Activated CD4-positive, alpha-beta T cell treated with anti-CD3 and anti-CD28 coated beads, Interleukin-2, amount 50 U/mL, for 1 hour (primary cell): ENCODE measurements around the gene MORC3.
A peak's percentile ranks its signal among the peaks of the same experiment; 100 is the strongest.
"Not testable (repeated sequence)": the region's sequence is repeated elsewhere in the genome, so short reads cannot be mapped to it uniquely, and the experiment has no call there.

Experiments used
- DNase-seq: peaks from one replicate; pipeline ENCODE4 v3.0.0-alpha.2; 2020

Gene MORC3, protein sequence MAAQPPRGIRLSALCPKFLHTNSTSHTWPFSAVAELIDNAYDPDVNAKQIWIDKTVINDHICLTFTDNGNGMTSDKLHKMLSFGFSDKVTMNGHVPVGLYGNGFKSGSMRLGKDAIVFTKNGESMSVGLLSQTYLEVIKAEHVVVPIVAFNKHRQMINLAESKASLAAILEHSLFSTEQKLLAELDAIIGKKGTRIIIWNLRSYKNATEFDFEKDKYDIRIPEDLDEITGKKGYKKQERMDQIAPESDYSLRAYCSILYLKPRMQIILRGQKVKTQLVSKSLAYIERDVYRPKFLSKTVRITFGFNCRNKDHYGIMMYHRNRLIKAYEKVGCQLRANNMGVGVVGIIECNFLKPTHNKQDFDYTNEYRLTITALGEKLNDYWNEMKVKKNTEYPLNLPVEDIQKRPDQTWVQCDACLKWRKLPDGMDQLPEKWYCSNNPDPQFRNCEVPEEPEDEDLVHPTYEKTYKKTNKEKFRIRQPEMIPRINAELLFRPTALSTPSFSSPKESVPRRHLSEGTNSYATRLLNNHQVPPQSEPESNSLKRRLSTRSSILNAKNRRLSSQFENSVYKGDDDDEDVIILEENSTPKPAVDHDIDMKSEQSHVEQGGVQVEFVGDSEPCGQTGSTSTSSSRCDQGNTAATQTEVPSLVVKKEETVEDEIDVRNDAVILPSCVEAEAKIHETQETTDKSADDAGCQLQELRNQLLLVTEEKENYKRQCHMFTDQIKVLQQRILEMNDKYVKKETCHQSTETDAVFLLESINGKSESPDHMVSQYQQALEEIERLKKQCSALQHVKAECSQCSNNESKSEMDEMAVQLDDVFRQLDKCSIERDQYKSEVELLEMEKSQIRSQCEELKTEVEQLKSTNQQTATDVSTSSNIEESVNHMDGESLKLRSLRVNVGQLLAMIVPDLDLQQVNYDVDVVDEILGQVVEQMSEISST

DNA sequence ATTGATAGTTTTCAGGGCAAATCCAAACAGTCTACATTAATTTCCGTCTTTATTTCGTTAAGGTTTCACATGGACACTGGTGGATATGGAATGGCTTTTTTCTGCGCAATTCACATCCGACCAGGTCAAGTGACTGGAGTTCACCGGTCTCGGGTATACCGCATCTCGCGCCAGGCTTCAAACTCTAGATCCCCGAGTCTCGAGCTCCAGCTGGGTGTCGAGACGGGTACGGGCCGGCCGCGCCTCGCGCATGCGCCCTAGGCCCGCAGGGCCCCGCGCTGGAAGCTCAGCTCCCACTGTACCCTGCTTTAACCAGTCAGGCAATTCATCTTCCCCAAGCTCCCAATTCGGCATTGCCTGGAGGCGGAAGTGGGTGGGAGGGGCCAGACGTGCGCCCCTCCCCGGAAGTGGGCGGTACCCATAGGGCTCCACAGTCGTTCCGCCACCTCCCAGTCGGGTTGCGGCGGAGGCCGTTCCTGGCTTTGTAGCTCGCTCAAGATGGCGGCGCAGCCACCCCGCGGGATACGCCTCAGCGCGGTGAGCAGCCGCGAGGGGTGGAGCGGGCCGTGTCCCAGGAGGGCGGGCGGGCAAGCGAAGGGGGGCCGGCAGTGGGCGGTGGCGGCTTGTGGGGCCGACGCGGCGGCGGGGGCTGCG is at the start of gene MORC3:
Gene MORC3, plus strand, starts transcription at position 431 of the 654 bp plus-strand sequence. Its CDS starts 68 bp downstream, at position 499.
- peak; percentile 97 for DNase-seq

DNA sequence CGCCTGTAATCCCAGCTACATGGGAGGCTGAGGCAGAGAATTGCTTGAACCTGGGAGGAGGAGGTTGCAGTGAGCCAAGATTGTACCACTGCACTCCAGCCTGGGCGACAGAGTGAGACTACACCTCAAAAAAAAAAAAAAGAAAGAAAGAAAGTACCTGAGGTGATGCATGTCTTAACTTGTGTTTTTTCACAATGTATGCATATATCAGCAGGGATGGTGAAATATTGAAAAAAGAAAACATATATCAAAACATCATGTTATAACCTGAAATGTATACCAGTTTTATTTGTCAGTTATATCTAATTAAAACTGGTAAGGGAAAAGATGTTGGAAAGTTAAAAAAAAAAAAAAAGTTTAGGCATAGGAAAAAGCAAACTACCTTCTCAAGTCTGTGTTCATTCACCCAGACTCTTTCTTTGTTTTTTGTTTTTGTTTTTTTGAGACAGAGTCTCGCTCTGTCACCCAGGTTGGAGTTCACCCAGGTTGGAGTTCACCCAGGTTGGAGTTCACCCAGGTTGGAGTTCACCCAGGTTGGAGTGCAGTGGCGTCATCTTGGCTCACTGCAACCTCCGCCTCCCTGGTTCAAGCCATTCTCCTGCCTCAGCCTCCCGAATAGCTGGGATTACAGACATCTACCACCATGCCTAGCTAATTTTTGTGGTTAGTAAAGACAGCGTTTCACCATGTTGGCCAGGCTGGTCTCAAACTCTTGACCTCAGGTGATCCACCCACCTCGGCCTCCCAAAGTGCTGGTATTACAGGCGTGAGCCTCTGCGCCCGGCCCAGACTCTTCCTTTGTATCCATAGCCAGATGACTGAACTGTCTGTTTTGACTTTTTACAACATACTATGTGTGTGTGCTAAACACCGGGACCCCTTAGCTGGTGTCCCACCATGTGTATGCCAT is 49.0 kb upstream of the MORC3 start:
- not testable (repeated sequence) for DNase-seq

DNA sequence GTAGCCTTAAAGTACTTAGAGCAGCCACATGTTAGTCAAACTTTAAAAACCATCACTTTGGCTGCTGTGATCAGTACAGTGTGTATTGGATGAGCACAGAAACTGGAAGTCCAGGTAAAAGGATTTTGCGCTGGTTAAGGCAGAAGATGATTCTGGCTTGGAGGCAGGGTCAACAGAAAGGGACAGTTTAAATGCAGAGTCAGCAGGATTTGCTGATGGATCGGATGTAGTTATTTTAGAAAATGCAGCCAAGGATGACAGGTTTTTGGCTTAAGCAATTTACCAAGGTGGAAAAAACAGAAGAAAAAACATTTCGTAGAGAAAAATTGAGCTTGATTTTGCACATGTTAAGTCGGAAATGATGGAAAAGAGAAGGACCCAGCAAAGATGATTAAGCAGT is 45.9 kb upstream of the MORC3 start:
- DNase-seq = no peak

DNA sequence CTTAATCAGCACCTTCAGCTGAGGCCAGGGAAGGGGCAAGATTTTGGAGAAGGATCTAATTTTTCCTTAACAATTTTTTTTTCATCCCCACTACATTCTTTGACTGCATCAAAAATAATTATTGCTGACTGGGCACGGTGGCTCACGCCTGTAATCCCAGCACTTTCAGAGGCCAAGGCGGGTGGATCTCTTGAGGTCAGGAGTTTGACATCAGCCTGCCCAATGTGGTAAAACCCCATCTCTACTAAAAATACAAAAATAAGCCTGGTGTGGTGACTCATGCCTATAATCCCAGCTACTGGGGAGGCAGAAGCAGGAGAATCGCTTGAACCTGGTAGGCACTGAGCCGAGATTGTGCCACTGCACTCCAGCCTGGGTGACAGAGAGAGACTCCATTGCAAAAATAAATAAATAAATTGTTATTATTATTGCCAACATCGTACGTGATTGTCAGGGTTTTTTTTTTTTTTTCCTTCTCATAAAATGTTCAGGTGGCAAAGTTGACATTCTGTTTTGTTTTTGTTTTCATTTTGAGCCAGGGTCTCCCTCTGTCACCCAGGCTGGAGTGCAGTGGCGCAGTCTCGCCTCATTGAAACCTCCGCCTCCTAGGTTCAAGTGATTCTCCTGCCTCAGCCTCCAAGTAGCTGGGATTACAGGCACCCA is 37.3 kb upstream of the MORC3 start:
- DNase-seq = no peak

DNA sequence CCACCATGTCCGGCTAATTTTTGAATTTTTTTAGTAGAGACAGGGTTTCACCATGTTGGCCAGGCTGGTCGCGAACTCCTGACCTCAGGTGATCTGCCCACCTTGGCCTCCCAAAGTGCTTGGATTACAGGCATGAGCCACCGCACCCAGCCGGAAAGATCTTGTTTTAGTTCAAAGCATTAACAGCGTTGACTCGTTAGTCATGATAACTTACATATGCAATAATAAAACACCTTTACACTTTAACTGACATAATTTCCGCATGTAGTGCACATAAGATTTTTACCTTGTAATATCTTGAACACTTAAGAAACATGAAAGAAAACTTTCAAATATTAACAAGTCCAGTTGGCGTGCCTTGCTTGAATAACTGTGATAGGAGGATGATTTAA is 36.8 kb upstream of the MORC3 start:
- DNase-seq = not testable (repeated sequence)

DNA sequence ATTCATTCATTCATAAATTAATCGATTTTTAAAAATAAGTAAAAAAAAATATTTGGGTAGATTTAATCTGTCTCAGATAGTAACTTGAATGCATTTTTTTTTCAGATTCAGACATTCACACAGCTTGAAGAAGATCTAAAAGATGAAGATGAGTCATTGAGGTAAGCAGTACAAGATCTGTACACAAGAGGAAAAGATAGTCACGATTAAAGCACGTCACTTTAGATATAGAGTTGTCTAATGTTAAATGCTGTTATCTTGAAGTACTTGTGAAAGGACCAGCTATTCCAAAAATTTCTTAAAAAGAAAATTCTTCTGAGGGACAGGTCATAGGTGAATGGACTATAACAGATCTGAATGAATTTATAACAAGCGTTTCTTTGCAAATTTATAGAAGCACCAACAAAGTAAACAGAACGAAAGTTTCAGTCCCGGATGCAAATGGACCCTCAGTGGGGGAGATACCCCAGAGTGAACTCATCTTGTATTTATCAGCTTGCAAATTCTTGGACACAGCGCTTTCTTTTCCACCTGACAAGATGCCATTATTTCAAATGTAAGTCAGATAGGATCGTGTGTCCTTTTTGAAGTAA is 31.2 kb upstream of the MORC3 start:
- peak; percentile 2 for DNase-seq

DNA sequence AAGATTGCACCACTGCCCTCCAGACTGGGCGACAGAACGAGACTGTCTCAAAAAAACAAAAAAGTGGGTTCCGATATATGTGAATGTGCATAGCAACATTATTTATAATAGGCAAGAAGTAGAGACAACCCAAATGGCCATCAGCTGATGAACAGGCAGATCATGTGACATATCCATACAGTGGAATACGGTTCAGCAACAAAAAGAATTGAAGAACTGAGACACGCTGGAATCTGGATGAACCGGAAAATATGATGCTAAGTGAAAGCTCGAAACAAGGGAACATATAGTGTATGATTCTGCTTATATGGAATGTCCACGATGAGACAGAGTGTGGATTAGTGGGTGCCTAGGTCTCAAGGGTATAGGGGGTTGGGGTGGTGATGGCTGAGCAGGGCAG is 28.5 kb upstream of the MORC3 start:
- DNase-seq = no peak

DNA sequence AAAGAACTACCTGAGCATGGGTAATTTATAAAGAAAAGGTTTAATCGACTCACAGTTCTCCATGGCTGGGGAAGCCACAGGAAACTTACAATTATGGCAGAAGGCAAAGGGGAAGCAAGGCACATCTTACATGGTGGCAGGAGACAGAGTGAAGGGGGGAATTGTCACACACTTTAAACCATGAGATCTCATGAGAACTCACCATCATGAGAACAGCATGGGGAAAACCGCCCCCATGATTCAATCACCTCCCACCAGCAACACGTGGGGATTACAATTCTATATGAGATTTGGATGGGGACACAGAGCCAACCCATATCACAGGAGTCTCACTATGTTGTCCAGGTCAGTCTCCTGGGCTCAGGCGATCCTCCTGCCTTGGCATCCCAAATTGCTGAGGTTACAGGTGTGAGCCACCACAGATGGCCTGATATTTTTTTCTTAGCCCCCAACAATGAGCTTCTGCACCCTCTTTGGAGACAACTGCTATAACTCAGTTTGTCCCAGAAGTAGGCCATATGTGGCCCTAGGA is 22.5 kb upstream of the MORC3 start:
- no peak for DNase-seq

DNA sequence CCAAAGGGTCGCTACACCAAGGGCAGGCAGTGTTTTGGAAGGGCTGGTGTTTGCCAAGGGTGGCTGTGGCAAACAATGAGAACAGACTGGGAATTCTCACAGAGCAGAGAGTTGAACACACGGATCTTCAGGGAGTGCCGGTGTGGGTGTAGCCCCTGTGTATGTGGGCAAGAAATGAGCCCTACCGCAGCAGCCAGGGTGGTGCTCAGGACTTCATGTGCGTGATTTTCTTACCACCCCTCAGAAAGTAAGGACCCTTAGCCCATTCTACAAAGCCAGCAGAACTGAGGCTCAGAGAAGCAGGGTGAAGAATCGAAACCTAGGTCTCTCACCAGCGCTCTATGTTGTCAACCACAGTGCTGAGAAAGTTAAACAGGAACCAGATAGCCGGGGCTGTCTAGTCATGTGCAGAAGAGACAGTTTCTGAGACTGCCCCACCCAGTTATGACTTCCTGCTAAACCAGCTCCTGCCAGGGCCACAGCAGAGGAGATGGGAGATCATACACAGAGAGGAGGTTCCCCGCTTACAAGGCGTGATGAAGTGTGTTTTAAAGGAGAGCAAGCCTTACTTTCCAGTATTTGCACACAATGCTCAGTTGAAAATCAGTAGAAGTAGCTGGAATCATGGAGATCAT is 21.9 kb upstream of the MORC3 start:
- DNase-seq = peak; percentile 71

DNA sequence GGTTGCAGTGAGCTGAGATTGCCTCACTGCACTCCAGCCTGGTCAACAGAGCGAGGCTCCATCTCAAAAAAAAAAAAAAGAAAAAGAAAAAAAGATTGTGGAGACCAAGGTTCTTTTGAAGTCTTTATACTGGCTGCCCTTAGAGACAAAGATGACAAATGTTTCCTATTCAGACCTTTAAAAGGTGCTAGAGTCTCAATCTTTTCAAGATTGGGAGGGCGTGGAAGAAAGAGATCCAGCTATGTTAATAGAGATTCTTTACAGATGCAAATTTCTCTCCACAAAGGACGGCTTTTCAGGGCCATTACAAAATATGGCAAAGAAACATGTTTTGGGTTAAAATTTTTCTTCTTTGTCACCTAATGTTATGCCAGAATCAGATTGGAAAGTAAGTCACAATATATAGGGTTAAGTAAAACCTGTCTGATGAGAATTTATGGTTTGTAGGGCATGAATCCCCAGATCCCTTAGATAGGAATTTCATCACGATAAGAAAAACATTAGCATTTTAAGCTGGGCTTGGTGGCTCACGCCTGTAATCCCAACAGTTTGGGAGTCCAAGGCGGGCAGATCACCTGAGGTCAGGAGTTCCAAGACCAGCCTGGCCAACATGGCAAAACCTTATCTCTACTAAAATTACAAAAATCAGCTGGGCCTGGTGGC is 13.0 kb upstream of the MORC3 start:
- no peak for DNase-seq

DNA sequence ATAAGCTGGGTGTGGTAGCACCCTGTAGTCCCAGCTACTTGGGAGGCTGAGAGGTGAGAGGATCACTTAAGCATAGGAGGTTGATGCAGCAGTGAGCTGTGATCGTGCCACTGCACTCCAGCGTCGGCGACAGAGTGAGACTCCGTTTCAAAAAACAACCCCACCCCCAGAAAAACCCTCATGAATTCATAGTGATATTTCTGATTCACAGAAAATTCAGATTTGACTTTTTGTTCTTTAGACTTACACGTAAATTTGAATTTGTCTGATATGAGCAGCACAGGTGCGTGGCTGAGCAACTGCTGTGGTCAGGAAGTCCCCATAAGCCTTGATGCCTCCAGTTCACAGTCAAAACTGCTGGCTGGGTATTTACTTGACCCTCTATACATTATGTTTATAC is 10.0 kb upstream of the MORC3 start:
- peak; percentile 7 for DNase-seq

DNA sequence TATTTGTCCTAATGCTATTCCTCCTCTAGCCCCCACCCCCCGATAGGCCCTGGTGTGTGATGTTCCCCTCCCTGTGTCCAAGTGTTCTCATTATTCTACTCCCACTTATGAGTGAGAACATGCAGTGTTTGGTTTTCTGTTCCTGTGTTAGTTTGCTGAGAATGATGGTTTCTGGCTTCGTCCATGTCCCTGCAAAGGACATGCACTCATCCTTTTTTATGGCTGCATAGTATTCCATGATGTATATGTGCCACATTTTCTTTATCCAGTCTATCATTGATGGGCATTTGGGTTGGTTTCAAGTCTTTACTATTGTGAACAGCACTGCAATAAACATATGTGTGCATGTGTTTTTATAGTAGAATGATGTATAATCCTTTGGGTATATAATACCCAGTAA is 6.6 kb upstream of the MORC3 start:
- not testable (repeated sequence) for DNase-seq

DNA sequence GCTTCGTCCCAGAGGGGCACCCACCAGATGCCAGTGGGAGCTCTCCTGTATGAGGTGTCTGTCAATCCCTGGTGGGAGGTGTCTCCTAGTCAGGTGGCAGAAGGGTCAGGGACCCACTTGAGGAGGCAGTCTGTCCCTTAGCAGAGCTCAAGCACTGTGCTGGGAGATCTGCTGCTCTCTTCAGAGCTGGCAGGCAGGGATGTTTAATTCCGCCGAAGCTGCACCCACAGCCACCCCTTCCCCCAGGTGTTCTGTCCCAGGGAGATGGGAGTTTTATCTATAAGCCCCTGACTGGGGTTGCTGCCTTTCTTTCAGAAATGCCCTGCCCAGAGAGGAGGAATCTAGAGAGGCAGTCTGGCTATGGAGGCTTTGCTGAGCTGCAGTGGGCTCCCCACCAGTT is 4.0 kb upstream of the MORC3 start:
- DNase-seq = not testable (repeated sequence)

DNA sequence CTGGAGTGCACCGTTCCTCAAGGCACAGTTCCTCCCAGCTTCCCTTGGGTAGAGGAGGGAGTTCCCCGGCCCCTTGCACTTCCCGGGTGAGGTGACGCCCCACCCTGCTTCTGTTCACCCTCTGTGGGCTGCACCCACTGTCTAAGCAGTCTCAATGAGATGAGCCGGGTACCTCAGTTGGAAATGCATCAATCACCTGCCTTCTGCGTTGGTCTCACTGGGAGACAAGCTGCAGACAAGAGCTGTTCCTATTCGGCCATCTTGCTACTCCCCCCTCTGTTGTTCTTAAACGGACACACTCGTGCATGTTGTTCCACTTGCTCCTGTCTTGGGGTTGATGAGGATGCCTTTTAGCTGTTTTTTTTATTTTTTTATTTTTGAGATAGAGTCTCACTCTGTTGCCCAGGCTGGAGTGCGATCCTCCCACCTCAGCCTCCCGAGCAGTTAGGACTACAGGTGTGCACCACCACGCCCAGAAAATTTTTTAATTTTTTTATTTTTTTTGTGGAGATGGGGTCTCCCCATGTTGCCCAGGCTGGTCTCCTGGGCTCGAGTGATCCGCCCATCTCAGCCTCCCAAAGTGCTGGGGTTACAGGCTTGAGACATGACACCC is 3.0 kb upstream of the MORC3 start:
- DNase-seq = no peak

DNA sequence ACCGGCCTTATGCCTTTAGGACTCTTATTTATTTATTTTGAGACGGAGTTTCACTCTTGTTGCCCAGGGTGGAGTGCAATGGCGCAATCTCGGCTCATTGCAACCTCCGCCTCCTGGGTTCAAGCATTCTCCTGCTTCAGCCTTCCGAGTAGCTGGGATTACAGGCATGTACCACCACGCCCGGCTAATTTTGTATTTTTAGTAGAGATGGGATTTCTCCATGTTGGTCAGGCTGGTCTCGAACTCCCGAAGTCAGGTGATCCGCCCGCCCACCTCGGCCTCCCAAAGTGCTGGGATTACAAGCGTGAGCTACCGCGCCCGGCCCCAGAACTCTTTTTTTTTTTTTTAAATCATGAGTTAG is 611 bp upstream of the MORC3 start:
- DNase-seq = not testable (repeated sequence)

DNA sequence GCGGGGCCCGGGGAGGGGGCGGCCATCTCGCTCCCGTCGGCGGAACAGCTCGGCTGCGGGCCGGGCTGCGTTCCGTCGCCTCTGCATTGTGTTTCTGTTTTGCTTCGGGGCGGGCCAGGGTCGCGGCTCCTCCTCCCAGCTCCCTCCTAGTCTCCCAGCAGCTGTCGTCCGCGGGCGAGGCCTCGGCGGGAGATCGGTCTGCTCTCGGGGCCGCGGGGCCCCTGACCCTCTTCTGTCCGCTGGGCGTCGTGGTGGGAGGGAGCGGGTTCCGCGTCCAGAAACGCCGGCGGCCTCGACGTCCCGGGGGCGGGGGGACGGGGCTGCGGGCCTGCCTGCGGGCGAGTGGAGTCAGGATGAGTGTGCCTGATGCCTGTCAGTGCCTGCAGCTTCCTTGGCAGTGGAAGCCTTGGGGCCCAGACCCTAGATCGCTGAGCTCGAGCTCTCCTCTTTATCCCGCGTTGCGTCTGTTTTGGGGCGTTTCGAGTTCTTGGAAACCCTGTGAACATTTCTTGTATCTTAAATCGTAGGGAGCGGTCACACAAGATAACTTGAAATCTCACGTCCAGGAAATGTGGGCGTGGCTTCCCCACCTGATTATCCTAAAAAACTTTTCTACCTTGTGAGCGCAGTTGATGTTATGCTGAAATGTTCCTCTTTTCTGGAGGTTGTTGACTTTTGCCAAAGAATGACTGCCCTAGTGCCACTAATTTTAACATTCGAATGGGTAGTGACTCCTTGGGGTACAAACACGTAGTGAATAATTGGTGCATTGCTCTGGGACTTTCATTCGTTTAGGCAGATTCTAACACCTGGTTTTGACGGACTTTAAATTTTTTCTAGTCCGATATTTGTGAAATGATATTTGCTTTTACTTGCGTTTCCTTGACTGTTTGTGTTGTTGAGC is 676 bp downstream of the MORC3 start:
- no peak for DNase-seq

DNA sequence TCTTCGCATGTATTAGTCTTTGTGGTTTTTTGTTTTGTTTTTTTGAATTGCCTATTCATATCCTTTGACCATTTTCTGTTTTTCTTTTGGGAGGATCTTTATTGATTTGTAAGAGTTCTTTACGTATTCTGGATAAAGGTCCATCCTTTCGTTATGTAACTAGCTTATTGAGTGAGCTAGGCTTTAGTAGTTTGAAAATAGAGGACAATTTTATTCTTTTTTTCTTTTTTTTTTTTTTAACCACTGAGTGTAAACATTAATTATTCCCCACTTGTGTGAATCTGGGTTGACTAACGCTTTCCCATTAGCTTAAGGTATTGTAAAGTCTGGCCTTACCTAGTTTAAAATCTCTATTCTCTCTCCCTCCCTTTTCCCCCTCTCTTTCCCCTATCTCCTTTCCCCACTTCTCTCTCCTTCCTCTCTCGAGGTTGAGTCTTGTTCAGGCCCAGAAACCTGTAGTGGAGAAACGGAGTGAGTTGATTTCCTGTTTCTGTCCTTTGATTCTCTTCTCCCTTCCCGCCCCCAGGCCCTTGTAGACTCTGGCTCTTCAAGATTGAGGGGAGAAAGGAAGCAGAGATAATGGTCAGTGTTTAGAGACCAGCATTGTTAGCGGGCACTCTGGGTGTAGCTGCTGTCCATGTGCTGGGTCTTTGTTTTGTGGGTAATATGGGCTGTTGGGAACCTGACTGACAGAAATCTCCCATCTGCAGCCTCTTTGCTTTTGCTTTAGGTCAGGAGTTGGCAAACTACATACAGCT is 1.5 kb downstream of the MORC3 start:
- DNase-seq = no peak

DNA sequence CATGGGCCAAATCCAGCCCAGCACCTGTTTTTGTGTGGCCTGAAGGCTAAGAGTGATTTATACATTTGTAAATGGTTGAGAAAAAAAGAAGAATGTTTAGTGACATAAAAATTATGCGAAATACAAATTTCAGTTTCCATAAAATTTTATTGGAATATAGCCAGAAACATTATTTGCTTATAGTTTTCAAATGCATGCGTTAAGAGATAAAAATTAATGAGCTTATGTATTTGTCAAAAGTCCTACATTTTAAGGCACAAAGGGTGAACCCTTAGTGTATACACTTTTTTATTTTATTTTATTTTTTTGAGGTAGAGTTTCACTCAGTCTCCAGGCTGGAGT is 2.1 kb downstream of the MORC3 start:
- no peak for DNase-seq
